T-cell (primary cell): ENCODE results near the gene ZNG1F. TPM values are rescaled to one million over a fixed set of nuclear protein-coding genes. Genes with fewer than 3 reads are reported as not detected.
"Not testable (repeated sequence)": the region's sequence is repeated elsewhere in the genome, so short reads cannot be mapped to it uniquely, and the experiment has no call there.

Experiments used
- ATAC-seq, 4 experiments: fragments of 200-7000 bp in 3 of 4; fragments of 150-1000 bp in 1 of 4; cut with Tn5 transposase; replicated peaks in 1 of 4; 1 replicate in 3 of 4; 2 replicates in 1 of 4; pipeline ENCODE4 v1.10.0; 2021; ENCODE audit warnings: moderate library complexity in 3 of 4, mild to moderate bottlenecking in 2 of 4, moderate number of reproducible peaks in 1 of 4
- CTCF ChIA-PET, 2 donors: fragments of 300-600 bp; sonication (Branson Sonifier 250); formaldehyde crosslinking; loops; one replicate each; lab custom pipeline; 2022; ENCODE audit warnings: antibody characterized with exemption in 2 of 2; lab: Charles Lee
- POLR2A ChIA-PET, 2 donors: fragments of 300-600 bp; sonication (Branson Sonifier 250); formaldehyde crosslinking; loops; one replicate each; lab custom pipeline; 2022; ENCODE audit warnings: antibody characterized with exemption in 2 of 2; lab: Charles Lee
- DNase-seq, 35 experiments: peaks; one replicate each; pipeline versions ENCODE4 v3.0.0 to v3.0.0-alpha.2; 2013 to 2023
- H3K27ac ChIP-seq: one replicate; pipeline ENCODE4 v1.5.1; 2013; ENCODE audit warnings: low read length
- H3K27me3 ChIP-seq, 2 experiments: replicated peaks in 1 of 2; 1 replicate in 1 of 2; 2 replicates in 1 of 2; pipeline versions ENCODE4 v1.6.1 to v1.7.0; 2013; ENCODE audit warnings: low read length in 1 of 2, mixed read lengths in 1 of 2; ENCODE audit not compliant: control insufficient read depth in 2 of 2, insufficient read depth in 2 of 2; ENCODE audit errors: extremely low read depth in 1 of 2
- H3K36me3 ChIP-seq, 2 donors: 1 replicate in 1 of 2; 2 replicates in 1 of 2; pipeline versions ENCODE4 v1.6.1 to v1.7.0; 2013; ENCODE audit warnings: low read length in 1 of 2; ENCODE audit not compliant: control insufficient read depth in 2 of 2, insufficient read depth in 1 of 2; ENCODE audit errors: extremely low read depth in 1 of 2
- H3K4me1 ChIP-seq, 2 experiments: 1 replicate in 1 of 2; 2 replicates in 1 of 2; pipeline versions ENCODE4 v1.6.1 to v1.7.0; 2013; ENCODE audit warnings: low read length in 2 of 2, mixed read lengths in 1 of 2; ENCODE audit not compliant: insufficient read depth in 2 of 2, control insufficient read depth in 1 of 2; ENCODE audit errors: extremely low read depth in 1 of 2
- H3K4me3 ChIP-seq, 2 donors: 1 replicate in 1 of 2; 2 replicates in 1 of 2; pipeline versions ENCODE4 v1.5.1 to v1.7.0; 2013; ENCODE audit warnings: mild to moderate bottlenecking in 2 of 2, low read length in 1 of 2, moderate library complexity in 1 of 2; ENCODE audit not compliant: control insufficient read depth in 1 of 2; ENCODE audit errors: extremely low read depth in 1 of 2
- H3K9me3 ChIP-seq: 2 replicates; pipeline ENCODE4 v1.7.0; 2013
- H3K27ac Mint-ChIP-seq, 2 donors: one replicate each; pipeline ENCODE4 v1.8.0; 2020 to 2021; ENCODE audit warnings: mild to moderate bottlenecking in 2 of 2, mixed read lengths in 2 of 2
- H3K27me3 Mint-ChIP-seq, 2 donors: one replicate each; pipeline ENCODE4 v1.8.0; 2021 to 2022; ENCODE audit warnings: mixed read lengths in 2 of 2
- H3K36me3 Mint-ChIP-seq: one replicate; pipeline ENCODE4 v1.8.0; 2021; ENCODE audit warnings: mixed read lengths
- H3K4me1 Mint-ChIP-seq, 3 donors: one replicate each; pipeline ENCODE4 v1.8.0; 2020 to 2022; ENCODE audit warnings: mixed read lengths in 3 of 3, mild to moderate bottlenecking in 1 of 3
- H3K4me3 Mint-ChIP-seq, 3 donors: one replicate each; pipeline ENCODE4 v1.8.0; 2020 to 2022; ENCODE audit warnings: mild to moderate bottlenecking in 3 of 3, mixed read lengths in 3 of 3, moderate library complexity in 3 of 3
- H3K9me3 Mint-ChIP-seq, 3 donors: one replicate each; pipeline ENCODE4 v1.8.0; 2020 to 2022; ENCODE audit warnings: mixed read lengths in 3 of 3
- WGBS: methylation state at CpG from one replicate; pipeline ENCODE4 v1.1.5; 2013; ENCODE audit warnings: missing lambda C conversion rate; ENCODE audit not compliant: insufficient coverage; 5-methylcytosine and 5-hydroxymethylcytosine counted together
- total RNA-seq, 35 experiments: library from RNA in 6 of 35; stranded (reverse) in 6 of 35; fragments of 120-200 nt in 1 of 35; gene quantifications; one replicate each; pipeline versions ENCODE4 v1.2.1 to v1.2.4 and lab custom pipeline; 2013 to 2026

Gene ZNG1F
- total RNA-seq, 5 donors from 2014 or later (not counting 1 experiment from before 2014, with no cell fraction given): 10.4 to 12.5 (median 11.0) TPM

DNA sequence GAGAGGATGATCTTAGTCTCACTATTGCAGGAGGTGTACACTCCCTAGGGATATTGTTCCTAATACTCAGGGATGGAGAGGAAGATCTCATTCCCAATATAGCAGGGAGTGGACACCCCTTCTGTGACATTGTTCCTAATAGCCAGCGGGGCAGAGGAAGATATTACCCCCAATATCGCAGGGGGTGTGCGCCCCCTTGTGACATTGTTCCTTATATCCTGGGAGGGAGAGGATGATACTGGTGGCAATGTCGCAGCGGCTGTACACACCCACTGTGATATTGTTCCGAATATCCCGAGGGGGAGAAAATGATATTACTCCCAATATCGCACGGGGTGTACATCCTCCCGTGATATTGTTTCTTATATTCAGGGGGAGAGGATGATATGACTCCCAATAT lies 78.2 kb downstream of the ZNG1F start:
- H3K36me3 ChIP-seq, DNase-seq, ATAC-seq, H3K9me3 ChIP-seq, H3K4me3 Mint-ChIP-seq, H3K27me3 Mint-ChIP-seq, H3K4me3 ChIP-seq, H3K4me1 Mint-ChIP-seq, H3K27ac Mint-ChIP-seq, H3K36me3 Mint-ChIP-seq, H3K4me1 ChIP-seq, POLR2A ChIA-PET, H3K9me3 Mint-ChIP-seq, H3K27ac ChIP-seq, CTCF ChIA-PET: not testable (repeated sequence)
- WGBS: no CpG with 5 or more reads among the region's 10 CpGs
- peaks cover 0 to 11% of the 10 kb centered on the region in 2 experiments for H3K27me3 ChIP-seq

DNA sequence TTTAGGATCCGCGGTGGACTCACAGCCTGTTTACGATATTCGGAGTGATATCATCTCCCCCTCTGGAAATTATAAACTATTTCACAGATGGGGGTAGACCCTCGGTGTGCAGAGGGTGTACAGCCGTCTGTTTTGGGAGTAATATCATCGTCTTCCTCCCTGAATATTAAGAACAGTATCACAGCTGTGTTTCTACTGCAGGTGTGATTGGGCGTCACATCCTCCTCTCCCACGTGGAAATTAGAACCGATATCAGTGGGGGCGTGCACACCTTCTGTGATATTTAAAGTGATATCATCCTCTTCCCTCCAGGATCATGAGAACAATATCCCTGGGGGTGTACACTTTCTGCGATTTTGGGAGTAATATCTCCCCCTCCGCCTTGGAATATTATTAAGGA lies 79.9 kb downstream of the ZNG1F start:
- H3K4me3 Mint-ChIP-seq, H3K9me3 Mint-ChIP-seq, POLR2A ChIA-PET, H3K9me3 ChIP-seq, H3K36me3 Mint-ChIP-seq, H3K27me3 Mint-ChIP-seq, H3K4me1 Mint-ChIP-seq, H3K27ac ChIP-seq, H3K4me3 ChIP-seq, H3K27ac Mint-ChIP-seq, CTCF ChIA-PET, H3K36me3 ChIP-seq, DNase-seq, H3K4me1 ChIP-seq: not testable (repeated sequence)
- no CpG with 5 or more reads among the region's 13 CpGs for WGBS
- peaks cover 0 to 11% of the 10 kb centered on the region in 2 experiments for H3K27me3 ChIP-seq
- ATAC-seq: peak in 1 of 4 experiments; percentile 39

DNA sequence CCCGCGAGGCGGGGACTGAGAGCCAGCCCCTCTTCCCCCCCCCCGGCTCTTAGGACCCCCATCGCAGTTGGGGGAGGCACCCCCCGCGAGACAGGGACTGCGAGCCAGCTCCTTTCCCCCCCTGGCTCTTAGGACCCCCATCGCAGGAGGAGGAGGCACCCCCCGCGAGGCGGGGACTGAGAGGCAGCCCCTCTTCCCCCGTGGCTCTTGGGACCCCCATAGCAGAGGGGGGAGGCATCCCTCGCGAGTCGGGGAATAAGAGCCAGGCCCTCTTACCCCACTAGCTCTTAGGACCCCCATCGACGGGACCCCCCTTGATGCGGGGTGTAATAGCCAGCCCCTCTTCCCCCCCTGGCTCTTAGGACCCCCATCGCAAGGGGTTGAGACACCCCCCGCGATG lies 80.3 kb downstream of the ZNG1F start:
- no CpG with 5 or more reads among the region's 22 CpGs for WGBS
- H3K4me1 ChIP-seq, CTCF ChIA-PET, POLR2A ChIA-PET, H3K9me3 Mint-ChIP-seq, H3K4me3 Mint-ChIP-seq, DNase-seq, H3K9me3 ChIP-seq, ATAC-seq, H3K36me3 Mint-ChIP-seq, H3K27ac ChIP-seq, H3K4me3 ChIP-seq, H3K36me3 ChIP-seq, H3K4me1 Mint-ChIP-seq, H3K27me3 Mint-ChIP-seq, H3K27ac Mint-ChIP-seq: not testable (repeated sequence)
- peaks cover 0 to 11% of the 10 kb centered on the region in 2 experiments for H3K27me3 ChIP-seq

DNA sequence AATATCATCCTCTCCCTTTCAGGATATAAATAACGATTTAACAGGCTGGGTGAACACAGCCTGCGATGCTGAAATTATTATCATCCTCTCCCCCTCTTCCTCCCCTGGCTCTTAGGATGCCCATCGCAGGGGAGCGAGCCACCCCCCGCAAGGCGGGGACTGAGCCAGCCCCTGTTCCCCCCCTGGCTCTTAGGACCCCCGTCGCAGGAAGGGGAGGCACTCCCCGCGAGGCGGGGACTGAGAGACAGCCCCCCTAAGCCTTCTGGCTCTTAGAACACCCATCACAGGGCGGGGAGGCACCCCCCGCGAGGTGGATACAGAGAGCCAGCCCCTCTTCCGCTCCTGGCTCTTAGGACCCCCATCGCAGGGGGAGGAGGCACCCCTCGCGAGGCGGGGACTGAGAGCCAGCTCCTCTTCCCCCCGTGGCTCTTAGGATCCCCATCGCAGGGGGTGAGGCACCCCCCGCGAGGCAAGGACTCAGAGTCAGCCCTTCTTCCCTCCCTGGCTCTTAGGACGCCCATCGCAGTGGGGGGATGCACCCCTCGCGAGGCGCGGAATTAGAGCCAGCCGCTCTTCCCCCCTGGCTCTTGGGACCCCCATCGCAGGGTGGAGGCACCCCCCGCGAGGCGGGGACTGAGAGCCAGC lies 82.5 kb downstream of the ZNG1F start:
- 17% methylated on average over 4 of the region's 34 CpGs for WGBS
- H3K4me1 Mint-ChIP-seq, H3K4me1 ChIP-seq, H3K27ac ChIP-seq, H3K9me3 ChIP-seq, H3K4me3 Mint-ChIP-seq, H3K9me3 Mint-ChIP-seq, H3K4me3 ChIP-seq, H3K36me3 Mint-ChIP-seq, H3K36me3 ChIP-seq, CTCF ChIA-PET, H3K27ac Mint-ChIP-seq, POLR2A ChIA-PET, ATAC-seq, H3K27me3 Mint-ChIP-seq, DNase-seq: not testable (repeated sequence)
- H3K27me3 ChIP-seq: peaks cover 0 to 11% of the 10 kb centered on the region in 2 experiments

DNA sequence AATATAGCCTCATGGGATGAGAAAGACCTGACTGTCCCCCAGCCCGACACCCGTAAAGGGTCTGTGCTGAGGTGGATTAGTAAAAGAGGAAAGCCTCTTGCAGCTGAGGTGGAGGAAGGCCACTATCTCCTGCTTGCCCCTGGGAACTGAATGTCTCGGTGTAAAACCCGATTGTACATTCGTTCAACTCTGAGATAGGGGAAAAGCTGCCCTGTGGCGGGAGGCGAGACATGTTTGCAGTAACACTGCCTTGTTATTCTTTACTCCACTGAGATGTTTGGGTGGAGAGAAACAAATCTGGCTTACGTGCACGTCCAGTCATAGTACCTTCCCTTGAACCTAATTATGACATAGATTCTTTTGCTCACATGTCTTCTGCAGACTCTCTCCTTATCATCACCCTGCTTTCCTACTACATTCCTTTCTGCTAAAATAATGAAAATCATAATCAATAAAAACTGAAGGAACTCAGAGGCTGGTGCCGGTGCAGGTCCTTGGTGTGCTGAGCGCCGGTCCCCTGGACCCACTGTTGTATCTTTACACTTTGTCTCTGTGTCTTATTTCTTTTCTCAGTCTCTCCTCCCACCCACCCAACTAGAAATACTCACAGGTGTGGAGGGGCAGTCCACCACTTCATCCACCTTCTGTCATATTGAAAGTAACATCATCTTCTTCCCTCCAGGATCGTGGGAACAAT lies 83.4 kb downstream of the ZNG1F start:
- H3K9me3 ChIP-seq, H3K4me3 ChIP-seq, H3K4me1 ChIP-seq, H3K36me3 Mint-ChIP-seq, H3K36me3 ChIP-seq, H3K4me1 Mint-ChIP-seq, ATAC-seq, H3K27ac ChIP-seq, CTCF ChIA-PET, H3K9me3 Mint-ChIP-seq, H3K27ac Mint-ChIP-seq, POLR2A ChIA-PET, H3K27me3 Mint-ChIP-seq, DNase-seq, H3K4me3 Mint-ChIP-seq: not testable (repeated sequence)
- peaks cover 0 to 11% of the 10 kb centered on the region in 2 experiments for H3K27me3 ChIP-seq
- WGBS: no CpG with 5 or more reads among the region's 13 CpGs

DNA sequence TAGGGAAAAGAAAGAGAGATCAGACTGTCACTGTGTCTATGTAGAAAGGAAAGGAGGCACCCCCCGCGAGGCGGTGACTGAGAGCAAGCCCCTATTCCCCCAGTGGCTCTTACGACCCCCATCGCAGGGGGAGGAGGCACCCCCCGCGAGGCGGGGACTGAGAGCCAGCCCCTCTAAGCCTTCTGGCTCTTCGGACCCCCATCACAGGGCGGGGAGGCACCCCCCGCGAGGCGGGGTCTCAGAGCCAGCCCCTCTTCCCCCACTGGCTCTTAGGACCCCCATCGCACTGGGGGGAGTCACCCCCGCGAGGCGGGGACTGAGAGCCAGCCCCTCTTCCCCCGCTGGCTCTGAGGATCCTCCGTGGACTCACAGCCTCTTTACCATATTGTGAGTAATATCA lies 84.6 kb downstream of the ZNG1F start:
- DNase-seq, H3K4me3 ChIP-seq, H3K9me3 ChIP-seq, POLR2A ChIA-PET, H3K27ac ChIP-seq, H3K36me3 Mint-ChIP-seq, H3K9me3 Mint-ChIP-seq, H3K4me1 Mint-ChIP-seq, H3K27ac Mint-ChIP-seq, H3K36me3 ChIP-seq, H3K4me1 ChIP-seq, H3K27me3 Mint-ChIP-seq, H3K4me3 Mint-ChIP-seq, CTCF ChIA-PET: not testable (repeated sequence)
- ATAC-seq: peak in 1 of 4 experiments; percentile 27
- no CpG with 5 or more reads among the region's 19 CpGs for WGBS
- peaks cover 0 to 11% of the 10 kb centered on the region in 2 experiments for H3K27me3 ChIP-seq
